COLO668 (cell line): ENCODE data around the gene ZNF681.
A peak's percentile ranks its signal among the peaks of the same experiment; 100 is the strongest.
"Not testable (repeated sequence)": the region's sequence is repeated elsewhere in the genome, so short reads cannot be mapped to it uniquely, and the experiment has no call there.

ENCODE experiments used
- DNase-seq: peaks from one replicate; lab custom pipeline; 2025; ENCODE audit not compliant: unreplicated experiment; lab: John Stamatoyannopoulos, UW

Gene ZNF681

GRCh38 chr19:23758187-23759074, at the start of gene ZNF681:
ZNF681 (minus strand) TSS chr19:23758891; CDS start chr19:23758749, 142 bp downstream.
- DNase-seq, result peak; percentile 89

- DNase-seq, result no peak
Observed at GRCh38 chr19:23804676-23805075, 46.0 kb upstream of the ZNF681 start.

GRCh38 chr19:23802290-23802689, 43.6 kb upstream of the ZNF681 start:
- DNase-seq, result no peak

- DNase-seq, result no peak
Observed at GRCh38 chr19:23801803-23802202, 43.1 kb upstream of the ZNF681 start.

GRCh38 chr19:23800868-23801267, 42.2 kb upstream of the ZNF681 start:
- no peak for DNase-seq

- no peak for DNase-seq
Observed at GRCh38 chr19:23800271-23800670, 41.6 kb upstream of the ZNF681 start.

- no peak for DNase-seq
Observed at GRCh38 chr19:23799321-23799720, 40.6 kb upstream of the ZNF681 start.

- no peak for DNase-seq
Observed at GRCh38 chr19:23795462-23795861, 36.8 kb upstream of the ZNF681 start.

GRCh38 chr19:23792784-23793183, 34.1 kb upstream of the ZNF681 start:
- no peak for DNase-seq

GRCh38 chr19:23790641-23791488, 32.2 kb upstream of the ZNF681 start:
- no peak for DNase-seq

GRCh38 chr19:23789246-23789645, 30.6 kb upstream of the ZNF681 start:
- DNase-seq, result no peak

GRCh38 chr19:23788411-23788810, 29.7 kb upstream of the ZNF681 start:
- no peak for DNase-seq

GRCh38 chr19:23787106-23787505, 28.4 kb upstream of the ZNF681 start:
- no peak for DNase-seq

GRCh38 chr19:23785982-23786381, 27.3 kb upstream of the ZNF681 start:
- no peak for DNase-seq

GRCh38 chr19:23784274-23784673, 25.6 kb upstream of the ZNF681 start:
- DNase-seq, result no peak

GRCh38 chr19:23783636-23784035, 24.9 kb upstream of the ZNF681 start:
- DNase-seq, result no peak

- DNase-seq, result no peak
Observed at GRCh38 chr19:23779645-23780044, 21.0 kb upstream of the ZNF681 start.

- no peak for DNase-seq
Observed at GRCh38 chr19:23778566-23778965, 19.9 kb upstream of the ZNF681 start.

GRCh38 chr19:23778036-23778435, 19.3 kb upstream of the ZNF681 start:
- not testable (repeated sequence) for DNase-seq

GRCh38 chr19:23777216-23777615, 18.5 kb upstream of the ZNF681 start:
- no peak for DNase-seq

- DNase-seq, result no peak
Observed at GRCh38 chr19:23776507-23777205, 18.0 kb upstream of the ZNF681 start.
